ENCODE measurements around the gene ARFGAP3. TPM values are rescaled to one million over a fixed set of nuclear protein-coding genes. Genes with fewer than 3 reads are reported as not detected.

ARFGAP3 gene
- total and polyA plus RNA-seq, 11 donors, result 13.3 to 34.0 (median 25.1) TPM

DNA sequence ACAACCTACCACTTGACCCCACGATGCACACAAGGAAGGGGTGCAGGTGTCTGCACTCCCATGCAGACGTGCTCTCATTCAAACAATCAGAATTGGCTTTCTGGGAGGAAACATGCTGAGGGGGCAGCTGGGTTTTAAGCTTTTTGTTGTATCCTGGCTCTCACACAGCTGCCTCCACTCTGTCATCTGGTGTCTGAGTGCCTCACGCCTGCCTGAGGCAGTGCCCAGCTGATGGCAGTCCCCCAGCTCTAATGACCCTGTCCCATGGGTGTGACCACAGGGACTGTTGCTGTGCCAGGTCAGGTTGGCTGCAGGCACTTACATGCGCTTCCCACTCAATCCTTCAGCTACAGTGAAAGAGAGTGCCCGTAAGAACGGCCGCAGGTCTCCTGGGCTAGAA lies 53.7 kb downstream of the ARFGAP3 start:
- no peaks in the 10 kb centered on the region for H3K9me3 ChIP-seq
- TF ChIP-seq, protein P1, sequence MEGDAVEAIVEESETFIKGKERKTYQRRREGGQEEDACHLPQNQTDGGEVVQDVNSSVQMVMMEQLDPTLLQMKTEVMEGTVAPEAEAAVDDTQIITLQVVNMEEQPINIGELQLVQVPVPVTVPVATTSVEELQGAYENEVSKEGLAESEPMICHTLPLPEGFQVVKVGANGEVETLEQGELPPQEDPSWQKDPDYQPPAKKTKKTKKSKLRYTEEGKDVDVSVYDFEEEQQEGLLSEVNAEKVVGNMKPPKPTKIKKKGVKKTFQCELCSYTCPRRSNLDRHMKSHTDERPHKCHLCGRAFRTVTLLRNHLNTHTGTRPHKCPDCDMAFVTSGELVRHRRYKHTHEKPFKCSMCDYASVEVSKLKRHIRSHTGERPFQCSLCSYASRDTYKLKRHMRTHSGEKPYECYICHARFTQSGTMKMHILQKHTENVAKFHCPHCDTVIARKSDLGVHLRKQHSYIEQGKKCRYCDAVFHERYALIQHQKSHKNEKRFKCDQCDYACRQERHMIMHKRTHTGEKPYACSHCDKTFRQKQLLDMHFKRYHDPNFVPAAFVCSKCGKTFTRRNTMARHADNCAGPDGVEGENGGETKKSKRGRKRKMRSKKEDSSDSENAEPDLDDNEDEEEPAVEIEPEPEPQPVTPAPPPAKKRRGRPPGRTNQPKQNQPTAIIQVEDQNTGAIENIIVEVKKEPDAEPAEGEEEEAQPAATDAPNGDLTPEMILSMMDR (IDR thresholded peaks at IDR 0.05), result peak in 1 of 12 donors; percentile 14
- no peak for TF ChIP-seq POLR2A (IDR thresholded peaks at IDR 0.05)
- peaks cover 0 to 93% (median 70%) of the 10 kb centered on the region in 9 donors for H3K36me3 ChIP-seq
- intact Hi-C loops (cut with DNase I), result no loop called here
- peak; percentile 70 to 85 (median 82) for ATAC-seq
- DNase-seq, result peak in 4 of 5 donors; percentile 40 to 80 (median 62)
- 39 to 59% (median 51%) methylated on average over 5 to 7 of the region's 7 CpGs for WGBS, 4 donors
- peaks cover 0 to 35% (median 19%) of the 10 kb centered on the region in 12 donors for H3K4me1 ChIP-seq
- no peaks in the 10 kb centered on the region for H3K27me3 ChIP-seq
- H3K27ac ChIP-seq, result peak overlapping the region in 6 of 12 donors; percentile 20 to 57 (median 40)
- no peak overlapping the region for H3K4me3 ChIP-seq

DNA sequence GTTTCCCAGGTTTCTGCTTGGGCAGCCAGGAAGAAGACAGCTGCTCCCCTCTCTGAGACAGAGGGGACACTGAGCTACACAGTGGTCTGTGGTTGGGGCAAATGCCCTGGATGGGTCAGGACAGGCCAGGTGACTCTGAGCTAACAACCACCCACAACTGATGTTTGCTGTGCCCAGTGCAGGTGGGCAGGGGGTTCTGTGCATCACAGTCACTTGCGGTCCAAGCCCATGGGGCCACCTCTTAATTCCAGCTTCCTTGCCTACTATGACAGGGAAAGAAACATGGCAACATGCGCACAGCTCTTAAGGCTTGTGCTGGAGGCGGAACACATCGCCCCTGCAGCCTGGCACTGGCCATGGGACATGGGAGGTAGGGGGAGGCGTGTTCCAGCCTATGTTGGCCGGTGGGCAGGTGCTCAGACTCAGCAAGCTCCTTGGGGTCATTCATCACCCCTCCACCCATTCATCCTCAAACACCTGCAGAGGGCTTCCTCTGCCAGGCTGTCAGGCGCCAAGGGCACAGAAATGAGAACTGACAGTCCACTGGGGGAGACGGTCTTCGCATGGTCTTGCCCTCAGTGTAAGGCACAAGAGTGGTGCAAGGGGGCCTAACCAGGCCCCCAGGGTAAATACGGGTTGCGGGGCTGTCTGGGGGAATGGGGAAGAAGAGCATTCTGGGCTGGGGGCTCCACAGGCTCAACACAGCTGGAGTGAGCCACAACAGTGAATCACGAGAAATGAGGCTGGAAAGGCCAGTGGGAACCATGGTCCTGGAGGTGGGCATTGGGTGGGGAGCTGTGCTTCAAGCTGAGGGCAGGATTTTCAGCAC lies 55.6 kb downstream of the ARFGAP3 start:
- DNase-seq, result no peak
- 89 to 99% (median 96%) methylated on average over 10 to 12 of the region's 12 CpGs for WGBS, 4 donors
- Histone ChIP-seq H3K27ac (no peak overlapping the region), H3K9me3 (no peaks in the 10 kb centered on the region), H3K4me3 (no peak overlapping the region), H3K27me3 (no peaks in the 10 kb centered on the region), H3K36me3 (peaks cover 0 to 92% (median 68%) of the 10 kb centered on the region in 9 donors), H3K4me1 (peaks cover 0 to 45% (median 25%) of the 10 kb centered on the region in 12 donors)
- intact Hi-C loops (cut with DNase I), result no loop called here
- ATAC-seq, result no peak
- no peak for TF ChIP-seq POLR2A (IDR thresholded peaks at IDR 0.05)
- TF ChIP-seq, protein P1 (IDR thresholded peaks at IDR 0.05), result no peak

DNA sequence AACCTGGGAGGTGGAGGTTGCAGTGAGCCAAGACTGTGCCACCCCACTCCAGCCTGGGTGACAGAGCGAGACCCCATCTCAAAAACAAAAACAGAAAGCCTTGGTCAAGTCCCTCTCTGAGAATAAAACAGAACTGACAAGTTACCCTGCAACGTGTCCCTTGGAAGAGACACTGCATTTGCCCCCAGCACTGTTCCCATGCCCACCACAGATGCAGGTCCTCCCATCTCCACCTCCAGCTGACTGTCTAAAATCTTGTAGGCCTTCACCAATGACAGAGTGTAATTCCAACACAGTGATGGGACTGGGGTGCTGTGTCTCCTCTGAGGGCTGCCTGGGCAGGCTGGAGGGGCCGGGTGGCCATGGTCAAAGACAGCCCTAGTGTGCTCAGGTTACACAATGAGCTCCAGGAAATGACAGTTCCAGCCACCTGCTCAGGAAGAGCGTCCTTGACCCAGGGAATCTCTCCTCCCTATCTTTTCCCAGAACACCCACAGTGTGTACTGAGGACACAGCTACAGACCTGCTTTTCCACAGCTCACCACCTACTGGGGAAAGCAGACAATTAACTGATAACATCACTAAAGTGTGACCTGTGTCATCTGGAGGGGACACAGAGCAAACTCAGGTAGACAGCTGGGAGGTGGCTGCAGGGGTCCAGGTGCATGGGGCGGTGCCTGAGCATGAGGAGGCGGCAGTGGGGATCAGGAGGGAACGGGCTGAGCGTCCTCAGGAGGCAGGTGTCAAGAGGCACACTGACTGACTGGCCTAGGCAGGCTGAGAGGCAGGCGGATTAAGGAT lies 56.4 kb downstream of the ARFGAP3 start:
- 88 to 92% (median 91%) methylated on average over 9 of the region's 9 CpGs for WGBS, 4 donors
- Histone ChIP-seq H3K27me3 (no peaks in the 10 kb centered on the region), H3K36me3 (peaks cover 0 to 89% (median 60%) of the 10 kb centered on the region in 9 donors), H3K4me1 (peaks cover 0 to 39% (median 20%) of the 10 kb centered on the region in 12 donors), H3K9me3 (no peaks in the 10 kb centered on the region), H3K4me3 (no peak overlapping the region), H3K27ac (no peak overlapping the region)
- TF ChIP-seq, protein P1 (IDR thresholded peaks at IDR 0.05), result no peak
- TF ChIP-seq POLR2A (IDR thresholded peaks at IDR 0.05), result no peak
- ATAC-seq (no peak), DNase-seq (no peak)
- intact Hi-C loops (cut with DNase I), result no loop called here

All from heart left ventricle (tissue), 16 donors.